ENCODE measurements around the gene APOL6. TPM values are rescaled to one million over a fixed set of nuclear protein-coding genes. Genes with fewer than 3 reads are reported as not detected.

APOL6 gene
- total and polyA plus RNA-seq, 2 of the 13 experiments (the other 11 are each of a cell fraction or from before 2014, with no cell fraction given): 5.2 to 7.5 TPM

- TF ChIP-seq PITX1 (CRISPR knock-in tag; IDR thresholded peaks at IDR 0.05) (no peak), ZNF501 (CRISPR knock-in tag; IDR thresholded peaks at IDR 0.05) (peak; percentile 73), ZNF761 (CRISPR knock-in tag; conservative IDR thresholded peaks at IDR 0.05) (0 out of 2 replicates have a peak, but pooled peaks have one; percentile 31), GRHL1 (CRISPR knock-in tag; conservative IDR thresholded peaks at IDR 0.05) (no peak), FOXJ3 (CRISPR knock-in tag; IDR thresholded peaks at IDR 0.05; ENCODE audit: borderline replicate concordance) (no peak), IRX3 (CRISPR knock-in tag; IDR thresholded peaks at IDR 0.05; ENCODE audit: borderline replicate concordance, low read depth) (no peak), WIZ (CRISPR knock-in tag; IDR thresholded peaks at IDR 0.05) (no peak), ZNF367 (CRISPR knock-in tag; IDR thresholded peaks at IDR 0.05; ENCODE audit: borderline replicate concordance) (no peak), MAX (IDR thresholded peaks at IDR 0.05) (peak; percentile 63; the same call in 1 of the 2 replicates), SMARCE1 (IDR thresholded peaks at IDR 0.05; ENCODE audit: borderline replicate concordance) (no peak), U2AF1 (optimal IDR thresholded peaks at IDR 0.05; ENCODE audit: low read depth, low read length) (no peak), U2AF2 (IDR thresholded peaks at IDR 0.05; ENCODE audit: low read depth, low read length) (no peak), EZH2 (conservative IDR thresholded peaks at IDR 0.05; ENCODE audit: low read depth, low read length) (no peak), PCBP2 (optimal IDR thresholded peaks at IDR 0.05; ENCODE audit: low read depth, low read length, poor library complexity, severe bottlenecking) (no peak), KDM2A (CRISPR knock-in tag; IDR thresholded peaks at IDR 0.05; ENCODE audit: borderline replicate concordance, low read depth) (peak; percentile 61; the same call in 1 of the 2 replicates), TBX2 (CRISPR knock-in tag; IDR thresholded peaks at IDR 0.05; ENCODE audit: borderline replicate concordance) (no peak)
- TF ChIP-seq, protein P1, sequence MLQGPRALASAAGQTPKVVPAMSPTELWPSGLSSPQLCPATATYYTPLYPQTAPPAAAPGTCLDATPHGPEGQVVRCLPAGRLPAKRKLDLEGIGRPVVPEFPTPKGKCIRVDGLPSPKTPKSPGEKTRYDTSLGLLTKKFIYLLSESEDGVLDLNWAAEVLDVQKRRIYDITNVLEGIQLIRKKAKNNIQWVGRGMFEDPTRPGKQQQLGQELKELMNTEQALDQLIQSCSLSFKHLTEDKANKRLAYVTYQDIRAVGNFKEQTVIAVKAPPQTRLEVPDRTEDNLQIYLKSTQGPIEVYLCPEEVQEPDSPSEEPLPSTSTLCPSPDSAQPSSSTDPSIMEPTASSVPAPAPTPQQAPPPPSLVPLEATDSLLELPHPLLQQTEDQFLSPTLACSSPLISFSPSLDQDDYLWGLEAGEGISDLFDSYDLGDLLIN (CRISPR knock-in tag; IDR thresholded peaks at IDR 0.05; ENCODE audit: borderline replicate concordance): peak; percentile 58; the same call in 1 of the 2 replicates
- TF ChIP-seq, protein P2, sequence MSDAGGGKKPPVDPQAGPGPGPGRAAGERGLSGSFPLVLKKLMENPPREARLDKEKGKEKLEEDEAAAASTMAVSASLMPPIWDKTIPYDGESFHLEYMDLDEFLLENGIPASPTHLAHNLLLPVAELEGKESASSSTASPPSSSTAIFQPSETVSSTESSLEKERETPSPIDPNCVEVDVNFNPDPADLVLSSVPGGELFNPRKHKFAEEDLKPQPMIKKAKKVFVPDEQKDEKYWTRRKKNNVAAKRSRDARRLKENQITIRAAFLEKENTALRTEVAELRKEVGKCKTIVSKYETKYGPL (CRISPR knock-in tag; IDR thresholded peaks at IDR 0.05): no peak
- TF ChIP-seq, protein P3, sequence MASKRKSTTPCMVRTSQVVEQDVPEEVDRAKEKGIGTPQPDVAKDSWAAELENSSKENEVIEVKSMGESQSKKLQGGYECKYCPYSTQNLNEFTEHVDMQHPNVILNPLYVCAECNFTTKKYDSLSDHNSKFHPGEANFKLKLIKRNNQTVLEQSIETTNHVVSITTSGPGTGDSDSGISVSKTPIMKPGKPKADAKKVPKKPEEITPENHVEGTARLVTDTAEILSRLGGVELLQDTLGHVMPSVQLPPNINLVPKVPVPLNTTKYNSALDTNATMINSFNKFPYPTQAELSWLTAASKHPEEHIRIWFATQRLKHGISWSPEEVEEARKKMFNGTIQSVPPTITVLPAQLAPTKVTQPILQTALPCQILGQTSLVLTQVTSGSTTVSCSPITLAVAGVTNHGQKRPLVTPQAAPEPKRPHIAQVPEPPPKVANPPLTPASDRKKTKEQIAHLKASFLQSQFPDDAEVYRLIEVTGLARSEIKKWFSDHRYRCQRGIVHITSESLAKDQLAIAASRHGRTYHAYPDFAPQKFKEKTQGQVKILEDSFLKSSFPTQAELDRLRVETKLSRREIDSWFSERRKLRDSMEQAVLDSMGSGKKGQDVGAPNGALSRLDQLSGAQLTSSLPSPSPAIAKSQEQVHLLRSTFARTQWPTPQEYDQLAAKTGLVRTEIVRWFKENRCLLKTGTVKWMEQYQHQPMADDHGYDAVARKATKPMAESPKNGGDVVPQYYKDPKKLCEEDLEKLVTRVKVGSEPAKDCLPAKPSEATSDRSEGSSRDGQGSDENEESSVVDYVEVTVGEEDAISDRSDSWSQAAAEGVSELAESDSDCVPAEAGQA (IDR thresholded peaks at IDR 0.05; ENCODE audit: low read depth): no peak
- TF ChIP-seq, protein P3 (CRISPR knock-in tag; IDR thresholded peaks at IDR 0.05; ENCODE audit: borderline replicate concordance): no peak
Observed at GRCh38 chr22:35627267-35628041, 20.8 kb upstream of the APOL6 start (continued).
